Measurements from ENCODE around the gene ARHGAP22. TPM values are rescaled to one million over a fixed set of nuclear protein-coding genes. Genes with fewer than 3 reads are reported as not detected.

The ARHGAP22 gene
- total RNA-seq, 6 donors from 2014 or later, result 1.4 to 25.1 (median 7.1) TPM

DNA sequence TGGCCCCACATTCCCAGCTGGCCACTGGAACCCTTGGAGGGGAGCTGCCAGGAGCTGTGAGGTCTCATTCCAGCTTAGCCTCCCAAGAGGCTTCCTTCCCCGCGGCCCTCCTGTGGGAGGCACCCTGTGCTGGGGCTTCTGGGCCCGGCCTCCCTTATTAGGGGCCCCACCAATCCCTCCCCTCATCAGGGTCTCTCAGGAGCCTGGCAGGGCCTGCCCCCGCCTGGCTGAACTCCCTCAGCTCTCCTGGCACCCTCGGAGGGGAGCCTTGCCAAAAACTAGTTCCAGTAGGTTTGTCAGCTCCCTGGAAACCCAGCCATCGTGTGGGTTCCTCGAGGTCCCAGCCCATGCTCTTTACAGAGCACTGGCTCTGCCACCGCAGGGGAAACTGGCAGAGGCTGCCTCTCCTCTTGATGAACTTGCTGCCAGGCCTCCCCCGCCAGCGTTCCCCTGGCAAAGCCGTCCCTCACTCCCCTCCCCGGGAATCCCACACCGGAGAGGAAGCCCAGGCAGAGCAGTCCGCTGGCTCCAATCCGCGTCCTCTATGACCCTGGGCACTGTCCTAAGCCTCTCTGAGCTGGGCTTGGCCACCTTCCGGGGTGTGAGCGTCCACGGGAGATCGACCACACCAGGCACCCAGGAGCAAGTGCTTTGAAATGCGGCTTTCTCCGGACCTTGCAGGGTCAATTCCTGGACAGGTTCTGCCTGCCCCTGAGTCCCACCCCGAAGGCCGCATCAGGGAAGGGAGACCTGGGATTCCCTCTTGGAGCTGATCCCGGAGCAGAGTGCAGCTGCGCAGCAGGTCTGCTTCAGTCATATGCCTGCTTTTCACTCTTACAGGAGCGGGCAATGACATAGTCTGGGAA lies 139.8 kb downstream of the ARHGAP22 start:
- H3K4me3 ChIP-seq, result no peak overlapping the region
- H3K27me3 ChIP-seq, result peaks cover 0 to 3% (median 0%) of the 10 kb centered on the region in 4 donors
- H3K4me1 ChIP-seq, result peaks cover 0 to 9% (median 1%) of the 10 kb centered on the region in 4 donors
- H3K36me3 ChIP-seq, result no peaks in the 10 kb centered on the region
- 54 to 64% methylated on average over 8 to 26 of the region's 27 CpGs for WGBS, 2 donors
- DNase-seq, result peak in 1 of 2 donors; percentile 67
- H3K27ac ChIP-seq, result no peak overlapping the region
- no peaks in the 10 kb centered on the region for H3K9me3 ChIP-seq
- no peak for ATAC-seq (ENCODE audit: low FRiP score in 2 of 2)
- TF ChIP-seq POLR2A (IDR thresholded peaks at IDR 0.05) (no peak), POLR2AphosphoS5 (IDR thresholded peaks at IDR 0.05) (no peak), EP300 (IDR thresholded peaks at IDR 0.05) (no peak)
- TF ChIP-seq, protein P1, sequence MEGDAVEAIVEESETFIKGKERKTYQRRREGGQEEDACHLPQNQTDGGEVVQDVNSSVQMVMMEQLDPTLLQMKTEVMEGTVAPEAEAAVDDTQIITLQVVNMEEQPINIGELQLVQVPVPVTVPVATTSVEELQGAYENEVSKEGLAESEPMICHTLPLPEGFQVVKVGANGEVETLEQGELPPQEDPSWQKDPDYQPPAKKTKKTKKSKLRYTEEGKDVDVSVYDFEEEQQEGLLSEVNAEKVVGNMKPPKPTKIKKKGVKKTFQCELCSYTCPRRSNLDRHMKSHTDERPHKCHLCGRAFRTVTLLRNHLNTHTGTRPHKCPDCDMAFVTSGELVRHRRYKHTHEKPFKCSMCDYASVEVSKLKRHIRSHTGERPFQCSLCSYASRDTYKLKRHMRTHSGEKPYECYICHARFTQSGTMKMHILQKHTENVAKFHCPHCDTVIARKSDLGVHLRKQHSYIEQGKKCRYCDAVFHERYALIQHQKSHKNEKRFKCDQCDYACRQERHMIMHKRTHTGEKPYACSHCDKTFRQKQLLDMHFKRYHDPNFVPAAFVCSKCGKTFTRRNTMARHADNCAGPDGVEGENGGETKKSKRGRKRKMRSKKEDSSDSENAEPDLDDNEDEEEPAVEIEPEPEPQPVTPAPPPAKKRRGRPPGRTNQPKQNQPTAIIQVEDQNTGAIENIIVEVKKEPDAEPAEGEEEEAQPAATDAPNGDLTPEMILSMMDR (IDR thresholded peaks at IDR 0.05), result no peak

DNA sequence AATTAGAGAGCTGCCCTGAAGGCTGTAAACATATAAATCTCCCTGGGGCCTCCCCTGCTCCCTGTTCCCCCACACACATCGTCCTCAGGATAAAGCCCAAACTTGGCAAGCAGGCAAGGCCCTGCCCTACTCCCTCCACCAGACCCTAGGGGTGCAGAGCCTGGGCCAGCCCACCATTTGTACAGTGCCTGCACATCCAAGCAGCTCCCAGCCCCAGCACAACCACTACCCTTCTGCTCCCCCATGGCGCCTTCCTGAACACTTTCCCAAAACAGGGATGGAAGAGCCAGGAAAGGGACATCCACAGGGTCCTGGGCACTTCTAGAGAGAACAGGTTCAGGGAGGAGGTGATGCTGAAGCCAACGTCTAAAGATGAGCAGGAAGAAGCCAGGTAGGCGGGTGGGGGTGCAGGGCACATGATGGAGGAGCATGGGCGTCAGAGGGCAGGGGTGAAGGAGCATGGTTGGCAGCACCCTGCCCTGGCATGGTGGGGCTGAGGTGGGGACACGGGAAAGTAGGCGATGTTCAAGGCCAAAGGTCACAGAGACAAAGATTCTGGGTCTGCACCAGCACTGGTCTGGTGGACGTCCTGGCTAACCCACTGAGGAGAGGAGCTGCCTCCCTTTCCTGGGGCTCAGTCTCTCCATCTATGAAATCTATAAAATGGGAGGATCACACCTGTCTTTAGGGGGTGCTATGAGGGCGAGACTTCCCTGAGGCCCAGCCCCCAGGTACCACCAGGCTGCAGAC lies 140.6 kb downstream of the ARHGAP22 start:
- Histone ChIP-seq H3K9me3 (no peaks in the 10 kb centered on the region), H3K27ac (no peak overlapping the region), H3K4me1 (peaks cover 0 to 9% (median 1%) of the 10 kb centered on the region in 4 donors), H3K36me3 (no peaks in the 10 kb centered on the region), H3K27me3 (peaks cover 0 to 3% (median 0%) of the 10 kb centered on the region in 4 donors), H3K4me3 (no peak overlapping the region)
- no peak for DNase-seq
- ATAC-seq (ENCODE audit: low FRiP score in 2 of 2), result no peak
- no peak for TF ChIP-seq POLR2AphosphoS5 (IDR thresholded peaks at IDR 0.05)
- no peak for TF ChIP-seq EP300 (IDR thresholded peaks at IDR 0.05)
- TF ChIP-seq, protein P1 (IDR thresholded peaks at IDR 0.05), result no peak
- TF ChIP-seq POLR2A (IDR thresholded peaks at IDR 0.05), result no peak
- WGBS, 2 donors, result 79 to 83% methylated on average over 7 to 9 of the region's 9 CpGs

DNA sequence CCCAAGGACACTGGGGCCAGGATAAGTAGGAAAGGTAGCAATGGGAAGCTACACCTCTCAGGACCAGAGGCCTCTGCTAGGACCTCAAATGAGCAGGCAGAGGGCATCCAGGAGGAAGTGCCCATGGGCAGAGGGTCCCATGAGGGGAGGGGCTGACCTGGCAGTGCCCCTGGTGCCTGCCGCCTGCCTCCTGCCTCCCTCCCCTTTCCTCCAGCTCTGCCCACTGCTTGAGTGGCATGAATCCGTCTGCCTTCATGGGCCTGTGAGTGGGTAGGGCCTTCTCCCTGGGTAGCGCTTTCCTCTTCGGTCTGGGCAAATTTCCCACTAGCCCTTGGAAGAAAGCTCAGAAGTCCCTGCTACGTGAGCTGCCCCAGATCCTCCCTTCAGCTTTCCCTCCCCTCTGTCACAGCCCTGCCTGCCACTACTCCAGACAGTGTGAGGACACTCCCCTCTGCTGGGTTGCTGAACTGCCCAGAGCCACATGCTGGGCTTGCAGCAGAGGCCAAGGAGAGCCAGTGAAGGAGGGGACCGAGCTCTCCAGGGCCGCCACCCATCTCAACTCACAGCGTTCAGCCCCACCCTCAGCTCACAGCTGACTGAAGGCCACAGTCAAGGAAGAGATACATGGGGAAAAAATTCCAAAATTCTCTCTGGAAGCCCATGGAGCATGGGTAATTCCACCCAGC lies 141.4 kb downstream of the ARHGAP22 start:
- H3K27ac ChIP-seq, result no peak overlapping the region
- 49 to 58% methylated on average over 8 of the region's 8 CpGs for WGBS, 2 donors
- TF ChIP-seq POLR2A (IDR thresholded peaks at IDR 0.05) (no peak), EP300 (IDR thresholded peaks at IDR 0.05) (no peak), POLR2AphosphoS5 (IDR thresholded peaks at IDR 0.05) (no peak)
- TF ChIP-seq, protein P1 (IDR thresholded peaks at IDR 0.05), result no peak
- peaks cover 0 to 3% (median 0%) of the 10 kb centered on the region in 4 donors for H3K27me3 ChIP-seq
- H3K4me3 ChIP-seq, result no peak overlapping the region
- peak in 1 of 2 donors; percentile 68 for ATAC-seq (ENCODE audit: low FRiP score in 2 of 2)
- no peaks in the 10 kb centered on the region for H3K9me3 ChIP-seq
- peaks cover 0 to 9% (median 1%) of the 10 kb centered on the region in 4 donors for H3K4me1 ChIP-seq
- DNase-seq, result peak in 1 of 2 donors; percentile 39
- no peaks in the 10 kb centered on the region for H3K36me3 ChIP-seq

DNA sequence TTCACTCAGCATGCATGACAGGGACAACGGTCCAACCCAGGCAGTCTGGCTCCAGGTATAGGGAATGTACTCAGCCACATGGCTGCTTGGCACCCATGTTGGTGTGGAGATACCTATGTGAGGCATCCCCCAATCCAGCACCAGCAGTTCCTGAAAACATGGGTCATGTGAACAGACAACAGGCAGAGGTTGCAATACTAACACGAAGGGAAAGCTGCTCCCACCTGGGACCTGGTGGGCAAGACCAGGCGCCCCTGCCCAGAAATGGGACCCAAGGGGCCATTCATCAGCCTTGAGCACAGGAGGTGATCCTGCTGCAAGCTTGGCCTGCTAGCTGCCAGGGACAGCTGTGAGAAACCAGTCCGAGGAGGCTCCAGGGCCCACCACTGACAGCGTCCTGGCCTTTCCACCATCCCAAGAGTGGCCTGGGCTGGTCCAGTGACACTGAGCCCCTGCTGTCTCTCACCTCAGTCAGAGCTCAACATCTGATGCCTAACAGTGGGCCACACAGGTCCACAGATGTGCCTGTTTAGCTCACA lies 142.3 kb downstream of the ARHGAP22 start:
- no peaks in the 10 kb centered on the region for H3K9me3 ChIP-seq
- no peak for TF ChIP-seq EP300 (IDR thresholded peaks at IDR 0.05)
- TF ChIP-seq, protein P1 (IDR thresholded peaks at IDR 0.05), result no peak
- no peak for TF ChIP-seq POLR2AphosphoS5 (IDR thresholded peaks at IDR 0.05)
- no peak for TF ChIP-seq POLR2A (IDR thresholded peaks at IDR 0.05)
- H3K4me1 ChIP-seq, result peaks cover 0 to 9% (median 1%) of the 10 kb centered on the region in 4 donors
- no peak for ATAC-seq (ENCODE audit: low FRiP score in 2 of 2)
- DNase-seq, result no peak
- H3K36me3 ChIP-seq, result no peaks in the 10 kb centered on the region
- H3K27me3 ChIP-seq, result peaks cover 0 to 3% (median 0%) of the 10 kb centered on the region in 4 donors
- no peak overlapping the region for H3K27ac ChIP-seq
- WGBS, 2 donors, result 85 to 90% methylated on average over 5 of the region's 5 CpGs
- H3K4me3 ChIP-seq, result no peak overlapping the region

Data from upper lobe of left lung (tissue), 6 donors.